ENCODE data around the gene CLTB. TPM values are rescaled to one million over a fixed set of nuclear protein-coding genes. Genes with fewer than 3 reads are reported as not detected.

Gene CLTB
- total RNA-seq, 1 donor from 2014 or later, result 189 TPM

DNA sequence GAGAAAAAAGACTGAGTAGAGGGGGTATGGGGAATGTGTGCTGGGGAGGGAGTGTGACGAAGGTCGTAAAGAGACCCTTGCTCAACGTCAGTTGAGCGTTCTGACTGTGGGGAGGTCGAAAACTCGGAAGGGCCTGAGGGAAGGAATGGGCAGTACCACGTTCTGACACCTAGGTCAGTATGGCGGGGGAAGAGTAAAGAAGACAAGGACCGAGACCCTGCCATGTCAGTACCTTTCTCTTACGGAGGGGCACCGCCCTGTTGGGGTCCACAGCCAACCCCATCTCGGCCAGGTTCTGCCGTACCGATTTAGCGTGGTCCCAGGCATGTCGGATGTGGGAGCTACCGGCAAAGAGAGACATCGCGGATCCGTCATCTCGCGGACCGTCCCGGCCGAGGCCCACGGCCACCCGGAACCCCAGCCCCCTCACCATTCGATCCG lies 28.3 kb downstream of the CLTB start:
- DNase-seq (ENCODE audit: low spot score in 2 of 2), result no peak
- TF ChIP-seq, protein P1, sequence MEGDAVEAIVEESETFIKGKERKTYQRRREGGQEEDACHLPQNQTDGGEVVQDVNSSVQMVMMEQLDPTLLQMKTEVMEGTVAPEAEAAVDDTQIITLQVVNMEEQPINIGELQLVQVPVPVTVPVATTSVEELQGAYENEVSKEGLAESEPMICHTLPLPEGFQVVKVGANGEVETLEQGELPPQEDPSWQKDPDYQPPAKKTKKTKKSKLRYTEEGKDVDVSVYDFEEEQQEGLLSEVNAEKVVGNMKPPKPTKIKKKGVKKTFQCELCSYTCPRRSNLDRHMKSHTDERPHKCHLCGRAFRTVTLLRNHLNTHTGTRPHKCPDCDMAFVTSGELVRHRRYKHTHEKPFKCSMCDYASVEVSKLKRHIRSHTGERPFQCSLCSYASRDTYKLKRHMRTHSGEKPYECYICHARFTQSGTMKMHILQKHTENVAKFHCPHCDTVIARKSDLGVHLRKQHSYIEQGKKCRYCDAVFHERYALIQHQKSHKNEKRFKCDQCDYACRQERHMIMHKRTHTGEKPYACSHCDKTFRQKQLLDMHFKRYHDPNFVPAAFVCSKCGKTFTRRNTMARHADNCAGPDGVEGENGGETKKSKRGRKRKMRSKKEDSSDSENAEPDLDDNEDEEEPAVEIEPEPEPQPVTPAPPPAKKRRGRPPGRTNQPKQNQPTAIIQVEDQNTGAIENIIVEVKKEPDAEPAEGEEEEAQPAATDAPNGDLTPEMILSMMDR (IDR thresholded peaks at IDR 0.05), result no peak
- H3K36me3 ChIP-seq, result peaks cover 32 to 51% of the 10 kb centered on the region in 2 donors
- intact Hi-C loops (cut with DNase I), result loop anchor here (1.0 to 10.0 kb wide), 5 partner anchors 23 to 617 kb away; partner anchors contain the start of genes ARL10, FAF2, KIAA1191 and TSPAN17
- peaks cover 6 to 16% of the 10 kb centered on the region in 2 donors for H3K4me1 ChIP-seq
- H3K4me3 ChIP-seq, result peak overlapping the region; percentile 67
- no peaks in the 10 kb centered on the region for H3K9me3 ChIP-seq
- peak overlapping the region; percentile 92 for H3K27ac ChIP-seq
- H3K27me3 ChIP-seq, result no peaks in the 10 kb centered on the region

DNA sequence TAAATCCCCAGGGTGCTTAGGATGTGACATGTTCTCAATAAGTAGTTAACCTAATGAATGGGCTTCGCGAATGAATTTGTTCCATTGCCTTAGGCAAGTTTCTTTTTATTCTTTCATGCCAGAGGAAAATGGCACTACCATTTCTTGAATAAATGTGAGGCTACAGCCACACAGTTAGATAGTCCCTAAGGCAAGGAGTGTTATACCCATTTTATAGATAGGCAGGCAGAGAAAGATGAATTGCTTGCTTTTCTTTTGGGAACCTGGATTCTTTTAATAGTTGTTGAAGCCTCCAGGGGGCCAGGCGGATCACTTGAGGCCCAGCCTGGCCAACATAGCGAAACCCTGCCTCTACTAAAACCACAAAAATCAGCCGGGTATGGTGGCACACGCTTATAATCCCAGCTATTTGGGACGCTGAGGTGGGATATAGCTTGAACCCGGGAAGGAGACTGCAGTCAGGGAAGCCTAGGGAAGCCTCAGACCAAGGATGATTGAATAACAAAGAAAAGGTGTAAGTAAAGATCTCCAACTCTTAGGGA lies 28.9 kb downstream of the CLTB start:
- no peaks in the 10 kb centered on the region for H3K9me3 ChIP-seq
- no peak overlapping the region for H3K27ac ChIP-seq
- TF ChIP-seq, protein P1 (IDR thresholded peaks at IDR 0.05), result no peak
- H3K4me1 ChIP-seq, result peaks cover 6 to 16% of the 10 kb centered on the region in 2 donors
- H3K27me3 ChIP-seq, result no peaks in the 10 kb centered on the region
- intact Hi-C loops (cut with DNase I), result loop anchor here (10.0 kb wide), 2 partner anchors 257 to 617 kb away; partner anchors contain the start of genes TSPAN17 and UIMC1
- peak overlapping the region; percentile 67 for H3K4me3 ChIP-seq
- peaks cover 30 to 51% of the 10 kb centered on the region in 2 donors for H3K36me3 ChIP-seq
- DNase-seq (ENCODE audit: low spot score in 2 of 2), result no peak

DNA sequence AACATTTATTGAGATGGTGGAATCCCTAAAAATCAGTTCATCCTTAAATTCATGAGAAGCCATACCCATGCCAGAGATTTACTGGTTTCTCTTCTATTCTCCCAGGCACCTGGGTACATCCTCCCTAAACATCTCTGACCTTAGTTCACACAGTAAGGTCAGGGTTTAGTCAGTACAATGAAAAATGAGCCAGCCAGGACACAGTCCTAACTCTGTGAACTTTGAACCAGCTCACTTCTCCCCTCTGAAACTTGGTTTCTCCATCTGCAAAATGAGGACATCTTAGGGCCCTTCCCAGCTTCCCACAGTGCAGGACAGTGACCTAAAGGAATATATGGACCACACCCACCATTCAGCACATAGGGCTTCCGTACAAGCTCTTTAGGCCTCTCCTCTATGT lies 29.8 kb downstream of the CLTB start:
- Histone ChIP-seq H3K4me3 (no peak overlapping the region), H3K27me3 (no peaks in the 10 kb centered on the region), H3K9me3 (no peaks in the 10 kb centered on the region), H3K27ac (no peak overlapping the region), H3K36me3 (peaks cover 24 to 47% of the 10 kb centered on the region in 2 donors), H3K4me1 (peaks cover 6 to 24% of the 10 kb centered on the region in 2 donors)
- TF ChIP-seq, protein P1 (IDR thresholded peaks at IDR 0.05), result no peak
- no peak for DNase-seq (ENCODE audit: low spot score in 2 of 2)
- intact Hi-C loops (cut with DNase I), result loop anchor here (10.0 kb wide), 2 partner anchors 258 to 618 kb away; partner anchors contain the start of genes TSPAN17 and UIMC1

DNA sequence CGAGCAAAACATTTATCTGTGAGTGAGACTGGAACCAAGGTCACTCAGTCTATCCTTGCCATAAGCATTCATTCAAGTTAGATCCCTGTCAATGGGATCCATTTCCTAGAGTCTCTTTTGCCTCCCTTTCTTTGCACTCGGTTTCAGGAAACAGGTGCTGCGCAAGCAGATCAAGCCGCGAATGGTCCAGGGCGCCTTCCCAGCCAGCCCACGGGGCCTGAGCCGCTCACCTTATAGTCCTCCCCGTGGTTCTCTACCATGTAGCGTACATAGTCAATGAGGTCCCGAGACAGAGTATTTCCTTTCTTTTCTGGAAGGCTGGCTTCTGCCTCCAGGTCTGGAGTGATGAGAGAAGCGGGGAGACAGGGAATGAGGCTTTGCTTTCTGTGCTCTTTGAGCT lies 31.3 kb downstream of the CLTB start:
- Histone ChIP-seq H3K4me1 (peaks cover 6 to 31% of the 10 kb centered on the region in 2 donors), H3K27ac (no peak overlapping the region), H3K4me3 (no peak overlapping the region), H3K27me3 (no peaks in the 10 kb centered on the region), H3K9me3 (no peaks in the 10 kb centered on the region), H3K36me3 (peaks cover 21 to 39% of the 10 kb centered on the region in 2 donors)
- intact Hi-C loops (cut with DNase I), result loop anchor here (10.0 kb wide), 2 partner anchors 260 to 620 kb away; partner anchors contain the start of genes TSPAN17 and UIMC1
- no peak for DNase-seq (ENCODE audit: low spot score in 2 of 2)
- TF ChIP-seq, protein P1 (IDR thresholded peaks at IDR 0.05), result no peak

GRCh38 chr5:176384366-176384930 lies 31.9 kb downstream of the CLTB start:
- no peak for DNase-seq (ENCODE audit: low spot score in 2 of 2)
- Histone ChIP-seq H3K9me3 (no peaks in the 10 kb centered on the region), H3K27ac (no peak overlapping the region), H3K4me3 (no peak overlapping the region), H3K4me1 (peaks cover 6 to 27% of the 10 kb centered on the region in 2 donors), H3K36me3 (peaks cover 21 to 39% of the 10 kb centered on the region in 2 donors), H3K27me3 (no peaks in the 10 kb centered on the region)
- TF ChIP-seq, protein P1 (IDR thresholded peaks at IDR 0.05), result no peak
- intact Hi-C loops (cut with DNase I), result loop anchor here (10.0 kb wide), 2 partner anchors 260 to 620 kb away; partner anchors contain the start of genes TSPAN17 and UIMC1

Data from ascending aorta (tissue), 2 donors.